HuH-7.5 (cell line): ENCODE measurements around the gene TMC4.
A peak's percentile ranks its signal among the peaks of the same experiment; 100 is the strongest.

Experiments
- DNase-seq: peaks from one replicate; pipeline ENCODE4 v3.0.0; 2011; ENCODE audit warnings: low spot score

Gene TMC4

DNA sequence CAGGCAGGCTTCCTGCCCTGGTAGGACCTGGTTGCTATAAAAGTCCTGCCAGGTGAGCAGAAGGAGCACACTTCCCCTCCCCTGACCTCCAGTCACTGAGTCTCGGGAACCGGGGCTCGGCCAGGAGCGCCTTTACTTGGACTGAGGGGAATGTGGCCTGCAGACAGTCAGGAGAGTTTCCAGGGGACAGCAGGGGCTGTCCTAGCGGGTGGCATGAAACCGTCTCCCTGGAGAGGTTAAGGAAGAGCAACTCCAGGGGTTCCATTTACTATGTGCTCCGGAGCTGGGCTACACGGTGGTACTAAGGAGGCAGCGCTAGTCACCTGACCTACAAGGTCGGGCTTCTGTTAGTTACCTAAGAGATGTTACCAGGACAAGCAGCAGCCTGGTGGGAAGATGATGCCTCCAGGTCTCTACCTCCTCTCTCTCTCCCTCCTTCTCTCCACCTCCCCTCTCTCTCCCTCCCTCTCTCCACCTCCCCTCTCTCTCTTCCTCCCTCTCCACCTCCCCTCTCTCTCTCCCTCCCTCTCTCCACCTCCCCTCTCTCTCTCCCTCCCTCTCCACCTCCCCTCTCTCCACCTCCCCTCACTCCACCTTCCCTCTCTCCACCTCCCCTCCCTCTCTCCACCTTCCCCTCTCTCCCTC, 39.5 kb downstream of the TMC4 start:
- DNase-seq = no peak

DNA sequence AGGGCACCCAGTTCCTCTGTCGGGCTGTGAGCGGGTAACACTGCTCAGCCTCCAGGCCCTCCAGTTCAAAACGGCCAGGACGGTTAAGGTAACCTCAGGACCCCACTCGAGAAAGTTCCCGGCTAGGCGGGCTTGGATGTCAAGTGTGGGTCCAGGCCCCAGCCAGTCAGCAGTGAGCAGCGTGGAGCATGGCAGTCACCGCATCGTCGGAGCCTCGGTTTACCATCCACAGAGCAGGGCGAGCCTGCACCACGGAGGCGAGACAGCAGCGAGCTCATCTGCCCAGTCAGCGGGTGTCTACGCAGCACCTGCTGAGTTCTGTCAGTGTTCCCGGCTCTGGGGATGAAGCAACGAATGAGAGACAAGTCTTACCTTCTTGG, 43.4 kb downstream of the TMC4 start:
- DNase-seq = no peak

DNA sequence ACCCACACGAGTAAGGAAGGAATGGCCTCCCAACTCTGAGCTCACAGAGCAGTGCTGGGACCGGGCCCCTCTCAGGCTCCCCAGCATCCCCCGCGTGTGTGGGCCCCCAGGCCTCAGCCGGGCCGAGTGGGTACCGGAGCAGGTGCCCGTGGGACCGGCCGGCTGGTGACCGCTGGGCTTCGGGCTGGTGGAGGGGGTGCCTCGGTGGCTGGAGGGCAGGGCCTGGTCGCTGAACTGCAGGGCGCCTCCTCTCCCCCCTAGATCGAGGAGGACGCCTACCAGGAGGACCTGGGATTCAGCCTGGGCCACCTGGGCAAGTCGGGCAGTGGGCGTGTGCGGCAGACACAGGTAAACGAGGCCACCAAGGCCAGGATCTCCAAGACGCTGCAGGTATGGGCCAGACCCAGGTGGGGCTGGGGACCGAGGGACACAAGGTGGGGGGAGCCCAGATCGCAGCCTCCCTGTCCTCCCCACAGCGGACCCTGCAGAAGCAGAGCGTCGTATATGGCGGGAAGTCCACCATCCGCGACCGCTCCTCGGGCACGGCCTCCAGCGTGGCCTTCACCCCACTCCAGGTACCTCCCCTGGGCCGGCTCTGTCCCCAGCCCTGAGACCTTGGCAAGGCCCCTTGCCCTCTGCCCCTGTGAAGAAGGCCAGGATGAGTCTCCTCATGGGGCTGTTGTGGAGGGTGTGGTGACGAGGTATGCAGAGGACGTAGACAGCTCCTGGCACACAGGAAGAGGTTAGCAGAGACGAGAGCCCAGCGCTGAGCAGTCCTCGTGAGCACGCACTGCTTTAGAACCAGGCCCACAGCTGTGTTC, 44.0 kb downstream of the TMC4 start:
- no peak for DNase-seq

GRCh38 chr19:54128441-54128725, 44.6 kb downstream of the TMC4 start:
- DNase-seq = no peak

GRCh38 chr19:54127688-54128440, 45.1 kb downstream of the TMC4 start:
- DNase-seq = no peak

DNA sequence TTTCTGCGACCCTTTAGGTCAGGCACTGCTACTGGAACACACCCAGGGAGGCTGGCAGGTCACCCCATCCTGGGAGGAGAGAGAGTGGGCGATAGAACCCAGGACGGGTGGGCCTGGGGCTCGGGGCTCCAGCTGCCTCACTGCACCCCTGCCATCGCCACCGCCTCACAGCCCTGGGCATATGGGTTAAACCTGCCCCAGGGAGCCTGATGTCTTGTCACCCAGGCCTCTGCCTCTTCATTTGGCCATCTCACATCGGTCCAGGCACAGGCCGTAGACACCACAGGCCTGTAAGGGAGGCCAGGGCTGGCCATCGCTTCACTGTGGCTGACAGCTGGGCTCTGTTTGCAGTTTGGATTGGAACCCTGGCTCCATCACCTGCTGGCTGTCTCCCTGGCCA, 47.2 kb downstream of the TMC4 start:
- no peak for DNase-seq

- no peak for DNase-seq
Measured at GRCh38 chr19:54124393-54124792, 48.6 kb downstream of the TMC4 start.

DNA sequence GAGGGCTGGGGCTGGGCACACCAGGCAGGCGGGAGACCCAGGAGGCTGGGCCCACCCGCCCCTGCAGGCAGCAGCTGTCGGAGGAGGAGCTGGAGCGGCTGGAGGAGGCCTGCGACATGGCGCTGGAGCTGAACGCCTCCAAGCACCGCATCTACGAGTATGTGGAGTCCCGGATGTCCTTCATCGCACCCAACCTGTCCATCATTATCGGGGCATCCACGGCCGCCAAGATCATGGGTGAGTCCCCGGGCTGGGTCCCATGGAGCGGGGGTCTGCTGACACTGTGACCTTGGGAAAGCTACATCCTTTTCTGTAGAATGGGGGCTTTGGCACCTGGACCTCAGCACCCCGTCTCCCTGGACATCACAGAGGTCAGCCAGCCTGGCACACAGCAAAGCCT, 49.3 kb downstream of the TMC4 start:
- no peak for DNase-seq

DNA sequence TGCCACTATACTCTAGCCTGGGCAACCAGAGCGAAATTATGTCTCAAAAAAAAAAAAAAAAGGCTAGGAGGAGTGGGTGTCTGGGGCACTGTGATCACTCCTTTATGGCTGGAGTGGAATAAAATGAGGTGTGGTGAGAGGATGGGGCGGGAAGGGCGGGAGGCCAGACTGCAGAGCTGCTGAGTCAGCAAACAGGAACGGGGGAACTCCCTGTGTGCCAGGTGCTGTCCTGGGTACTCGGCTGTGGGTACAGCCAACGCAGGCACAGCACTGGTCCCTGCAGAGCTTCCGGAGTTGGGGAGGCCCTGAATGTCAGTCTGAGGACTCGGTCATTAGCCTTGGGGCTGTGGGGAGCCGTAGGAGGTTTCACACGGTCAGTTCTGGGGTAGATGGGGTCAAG, 51.7 kb downstream of the TMC4 start:
- no peak for DNase-seq

GRCh38 chr19:54115109-54116063, 57.6 kb downstream of the TMC4 start, which contains the start of the genes PRPF31 and TFPT:
Gene PRPF31 (plus strand): TSS chr19:54115754. CDS start chr19:54118279, 2,525 bp downstream.
Gene TFPT (minus strand): TSS chr19:54115657. CDS start chr19:54115269, 388 bp downstream.
- DNase-seq = peak; percentile 99

DNA sequence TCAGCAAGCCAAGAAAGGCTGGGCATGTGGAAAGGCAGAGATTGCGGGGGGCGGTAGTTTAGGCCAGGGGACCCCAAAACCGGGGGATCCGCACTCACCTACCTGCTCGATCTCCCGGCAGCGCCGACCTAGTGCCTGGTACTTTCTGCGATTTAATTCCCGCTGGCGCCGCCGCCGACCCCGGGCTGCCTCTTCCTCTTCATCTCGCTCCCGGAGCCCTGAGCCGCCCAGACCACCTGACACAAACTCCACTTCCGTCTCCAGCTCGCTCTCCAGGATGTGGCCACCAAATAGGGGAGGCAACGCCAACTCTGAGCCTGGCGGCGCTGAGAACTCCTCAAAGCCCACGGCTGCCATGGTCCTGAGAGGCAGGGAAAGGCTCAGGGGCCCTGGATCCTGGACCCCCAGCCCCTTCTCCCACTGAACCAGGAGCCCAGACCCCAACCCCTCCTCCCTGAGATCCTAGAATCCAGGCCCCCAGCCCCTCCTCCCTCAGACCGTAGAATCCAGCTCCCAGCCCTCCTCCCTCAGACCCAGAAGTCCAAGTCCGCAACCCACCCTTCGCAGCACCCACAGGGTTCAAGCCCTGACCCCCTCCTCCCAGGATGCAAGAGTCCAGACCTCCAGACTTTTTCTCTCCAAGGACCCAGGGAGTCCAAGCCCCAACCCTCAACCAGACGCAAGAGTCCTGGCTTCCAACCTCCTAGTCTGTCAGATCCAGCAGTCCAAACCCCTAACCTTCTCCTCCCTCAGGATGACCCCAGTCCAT, 58.4 kb downstream of the TMC4 start:
- no peak for DNase-seq
